GM06990 (cell line): Measurements from ENCODE around the gene STAT1.

Experiments
- DNase-seq: peaks from one replicate; pipeline ENCODE4 v3.0.0-alpha.2; 2011; ENCODE audit not compliant: insufficient read length; ENCODE audit errors: extremely low read depth
- H3K27me3 ChIP-seq: replicated peaks from 2 replicates; pipeline ENCODE4 v1.6.0; 2011; ENCODE audit warnings: low read length; ENCODE audit not compliant: control insufficient read depth, insufficient read depth
- H3K36me3 ChIP-seq: 2 replicates; pipeline ENCODE4 v1.5.1; 2011; ENCODE audit warnings: low read length; ENCODE audit not compliant: control insufficient read depth, insufficient read depth
- H3K4me3 ChIP-seq: replicated peaks from 2 replicates; pipeline ENCODE4 v1.5.1; 2011; ENCODE audit warnings: low read depth, mild to moderate bottlenecking, control low read depth, low read length
- TF ChIP-seq, protein P1 (sequence below): IDR thresholded peaks from 2 replicates; pipeline ENCODE4 v1.5.1; 2011; ENCODE audit warnings: low read length, control low read depth, mild to moderate bottlenecking, inconsistent platforms; ENCODE audit not compliant: insufficient read depth, poor library complexity, severe bottlenecking

Gene STAT1

GRCh38 chr2:190942697-190943096 lies 71.3 kb downstream of the STAT1 start:
- H3K36me3 ChIP-seq = no peaks in the 10 kb centered on the region
- no peak for DNase-seq
- TF ChIP-seq, protein P1, sequence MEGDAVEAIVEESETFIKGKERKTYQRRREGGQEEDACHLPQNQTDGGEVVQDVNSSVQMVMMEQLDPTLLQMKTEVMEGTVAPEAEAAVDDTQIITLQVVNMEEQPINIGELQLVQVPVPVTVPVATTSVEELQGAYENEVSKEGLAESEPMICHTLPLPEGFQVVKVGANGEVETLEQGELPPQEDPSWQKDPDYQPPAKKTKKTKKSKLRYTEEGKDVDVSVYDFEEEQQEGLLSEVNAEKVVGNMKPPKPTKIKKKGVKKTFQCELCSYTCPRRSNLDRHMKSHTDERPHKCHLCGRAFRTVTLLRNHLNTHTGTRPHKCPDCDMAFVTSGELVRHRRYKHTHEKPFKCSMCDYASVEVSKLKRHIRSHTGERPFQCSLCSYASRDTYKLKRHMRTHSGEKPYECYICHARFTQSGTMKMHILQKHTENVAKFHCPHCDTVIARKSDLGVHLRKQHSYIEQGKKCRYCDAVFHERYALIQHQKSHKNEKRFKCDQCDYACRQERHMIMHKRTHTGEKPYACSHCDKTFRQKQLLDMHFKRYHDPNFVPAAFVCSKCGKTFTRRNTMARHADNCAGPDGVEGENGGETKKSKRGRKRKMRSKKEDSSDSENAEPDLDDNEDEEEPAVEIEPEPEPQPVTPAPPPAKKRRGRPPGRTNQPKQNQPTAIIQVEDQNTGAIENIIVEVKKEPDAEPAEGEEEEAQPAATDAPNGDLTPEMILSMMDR = no peak
- no peak overlapping the region for H3K4me3 ChIP-seq
- no peaks in the 10 kb centered on the region for H3K27me3 ChIP-seq

DNA sequence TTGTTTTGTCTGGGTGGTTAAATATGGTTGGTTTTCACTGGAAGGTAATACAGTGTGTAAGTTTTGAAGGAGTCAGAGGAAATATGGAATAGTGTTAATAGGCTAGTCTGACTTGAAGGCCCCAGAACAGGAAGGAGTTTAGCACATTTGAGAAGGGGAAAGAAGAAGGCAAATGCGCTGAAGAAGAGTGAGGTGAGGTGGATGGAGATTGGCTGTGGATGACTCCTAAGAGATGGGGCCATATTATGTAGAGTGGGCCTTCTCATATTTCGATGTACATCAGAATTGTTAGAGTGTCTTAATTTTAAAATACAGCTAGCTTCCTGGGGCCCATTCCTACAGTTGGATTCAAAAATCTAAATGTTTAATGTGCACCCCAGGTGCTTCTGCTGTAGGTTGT lies 72.4 kb downstream of the STAT1 start:
- TF ChIP-seq, protein P1 = no peak
- no peaks in the 10 kb centered on the region for H3K36me3 ChIP-seq
- H3K4me3 ChIP-seq = no peak overlapping the region
- H3K27me3 ChIP-seq = no peaks in the 10 kb centered on the region
- DNase-seq = no peak

DNA sequence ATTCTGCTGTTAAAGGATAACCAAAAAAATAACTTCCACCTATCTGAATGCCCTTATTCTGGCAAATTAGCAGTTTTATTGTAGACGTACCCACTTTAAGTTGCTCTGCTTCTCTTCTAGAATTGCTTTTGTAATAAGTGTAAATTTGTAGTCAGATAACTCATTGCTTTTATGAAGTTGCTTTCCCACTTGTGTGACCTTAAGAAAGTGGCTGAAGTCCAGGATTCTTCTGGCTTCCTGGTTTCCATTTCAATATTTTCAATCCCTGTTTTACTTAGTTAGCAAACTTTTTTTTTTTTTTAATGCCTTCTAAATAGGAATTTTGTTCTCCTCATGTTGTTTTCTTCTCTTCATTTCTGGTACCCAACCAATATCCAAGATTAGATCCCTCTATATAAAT lies 73.5 kb downstream of the STAT1 start:
- no peak for DNase-seq
- TF ChIP-seq, protein P1 = no peak
- H3K27me3 ChIP-seq = no peaks in the 10 kb centered on the region
- no peak overlapping the region for H3K4me3 ChIP-seq
- no peaks in the 10 kb centered on the region for H3K36me3 ChIP-seq

DNA sequence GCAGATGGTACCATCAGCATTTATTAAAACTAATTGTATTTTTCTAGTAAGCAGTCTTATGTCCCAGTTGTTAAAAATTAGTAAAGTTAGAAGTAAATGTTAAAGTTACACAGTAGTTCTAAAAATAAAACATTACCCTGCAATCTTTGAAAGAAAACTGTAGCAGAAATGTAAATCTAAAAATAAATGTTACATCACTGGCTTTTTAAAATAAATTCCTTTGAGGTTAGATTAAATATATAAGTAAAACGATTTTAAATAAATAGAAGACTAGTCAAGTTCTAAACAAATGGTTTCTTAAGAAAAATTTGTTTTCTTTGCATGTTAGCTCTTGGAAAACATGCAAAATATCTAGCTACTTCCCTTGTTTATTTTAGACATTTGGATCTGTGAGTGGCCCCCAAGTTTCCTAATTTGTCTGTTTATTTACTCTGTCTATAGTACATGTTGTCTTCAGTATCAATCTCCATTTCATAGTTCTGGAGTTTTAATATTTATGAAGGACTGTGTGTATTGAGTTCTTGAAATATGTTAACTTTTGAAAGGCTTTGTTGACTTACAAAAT lies 75.1 kb downstream of the STAT1 start:
- TF ChIP-seq, protein P1 = no peak
- H3K36me3 ChIP-seq = no peaks in the 10 kb centered on the region
- H3K27me3 ChIP-seq = no peaks in the 10 kb centered on the region
- no peak overlapping the region for H3K4me3 ChIP-seq
- no peak for DNase-seq

GRCh38 chr2:190935054-190935453 lies 78.9 kb downstream of the STAT1 start:
- TF ChIP-seq, protein P1 = no peak
- Histone ChIP-seq H3K4me3 (no peak overlapping the region), H3K27me3 (no peaks in the 10 kb centered on the region), H3K36me3 (no peaks in the 10 kb centered on the region; the same call in 1 of the 2 replicates)
- no peak for DNase-seq

DNA sequence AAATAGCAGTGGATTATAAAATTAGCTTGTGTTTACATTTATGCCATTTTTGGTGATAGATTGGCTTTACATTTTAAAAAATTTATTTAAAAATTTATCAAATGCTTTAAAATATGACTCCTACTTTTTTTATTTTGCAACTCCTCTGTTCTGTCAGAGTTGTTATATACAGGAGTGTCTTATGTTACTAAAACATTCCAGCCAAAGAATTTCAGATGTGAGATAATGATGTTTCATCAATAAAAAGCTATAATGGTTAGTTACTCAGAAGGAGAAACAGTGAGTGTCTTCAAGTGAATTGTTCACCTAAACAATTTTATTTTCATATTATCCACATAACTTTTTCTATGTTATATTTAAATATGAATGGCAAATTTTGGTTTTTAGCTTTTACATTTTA lies 80.6 kb downstream of the STAT1 start:
- DNase-seq = no peak
- no peaks in the 10 kb centered on the region; the same call in 1 of the 2 replicates for H3K36me3 ChIP-seq
- TF ChIP-seq, protein P1 = no peak
- no peaks in the 10 kb centered on the region for H3K27me3 ChIP-seq
- H3K4me3 ChIP-seq = no peak overlapping the region
